HL-60/S4 (cell line): ENCODE data around the gene LIMS2.

Source experiments
- in situ Hi-C: fragments of 300-500 bp; cut with MboI; formaldehyde crosslinking; loops from 2 replicates; pipeline ENCODE4 v1.14.3; 2022; ENCODE audit warnings: low sequenced_read_pairs

The LIMS2 gene

DNA sequence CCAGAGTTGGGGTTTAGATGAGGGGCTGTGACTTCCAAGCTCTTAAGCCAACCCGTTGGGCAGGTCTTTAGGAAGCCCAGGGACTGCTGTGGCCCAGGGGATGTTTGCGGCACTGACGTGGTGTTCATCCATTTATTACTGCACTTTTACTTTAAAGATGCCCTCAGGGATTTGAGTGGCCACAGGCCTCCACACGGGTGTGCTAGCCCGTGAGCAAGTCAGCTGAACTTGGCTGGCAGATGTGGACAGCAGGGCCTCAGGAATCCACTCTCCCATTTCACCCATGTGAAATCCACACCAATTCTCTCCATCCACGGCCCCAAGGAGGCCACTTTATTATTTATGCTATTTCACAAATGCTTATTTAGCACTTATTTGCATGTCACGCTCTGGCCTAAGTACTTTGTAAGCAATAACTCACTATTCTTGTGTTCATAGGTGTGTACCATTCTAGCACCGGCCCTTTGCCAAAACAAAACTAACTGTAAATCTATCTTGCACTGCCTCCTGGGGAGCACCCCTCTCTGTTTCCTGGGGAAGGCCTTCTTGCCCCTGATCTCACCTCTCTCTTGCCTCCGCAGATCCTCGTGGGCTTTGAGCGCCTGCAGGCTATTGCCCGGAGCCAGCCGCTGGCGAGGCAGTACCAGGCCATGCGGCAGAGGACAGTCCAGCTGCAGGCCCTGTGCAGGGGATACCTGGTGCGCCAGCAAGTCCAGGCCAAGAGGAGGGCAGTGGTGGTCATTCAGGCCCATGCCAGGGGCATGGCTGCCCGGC lies 68.5 kb downstream of the LIMS2 start:
- in situ Hi-C loops: no loop called here

DNA sequence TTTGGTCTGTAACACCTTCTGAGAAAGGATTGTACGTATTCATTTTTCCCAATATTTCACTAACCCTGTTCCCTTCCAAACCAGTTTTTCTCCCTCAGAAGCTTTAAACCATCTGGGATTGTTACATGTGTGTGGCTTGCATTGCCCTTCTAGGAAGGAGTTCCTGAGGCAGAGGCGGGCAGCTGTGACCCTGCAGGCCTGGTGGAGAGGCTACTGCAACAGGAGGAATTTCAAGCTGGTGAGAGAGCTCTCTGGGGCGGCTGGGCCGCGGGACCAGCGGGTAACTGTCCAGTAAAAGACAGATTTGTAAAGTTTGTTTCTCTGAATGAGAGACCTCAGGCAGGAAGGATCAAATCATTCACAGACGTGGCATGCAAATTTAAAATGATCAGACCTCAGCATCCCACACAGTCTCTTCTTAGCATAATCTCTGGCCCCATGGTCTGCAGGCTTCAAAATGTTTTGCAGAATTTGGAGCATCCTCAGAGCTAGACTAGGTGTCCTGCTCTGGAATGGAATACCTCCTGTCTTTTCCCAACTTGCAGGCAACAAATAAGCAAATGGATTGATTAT lies 69.6 kb downstream of the LIMS2 start:
- in situ Hi-C loops: no loop called here

DNA sequence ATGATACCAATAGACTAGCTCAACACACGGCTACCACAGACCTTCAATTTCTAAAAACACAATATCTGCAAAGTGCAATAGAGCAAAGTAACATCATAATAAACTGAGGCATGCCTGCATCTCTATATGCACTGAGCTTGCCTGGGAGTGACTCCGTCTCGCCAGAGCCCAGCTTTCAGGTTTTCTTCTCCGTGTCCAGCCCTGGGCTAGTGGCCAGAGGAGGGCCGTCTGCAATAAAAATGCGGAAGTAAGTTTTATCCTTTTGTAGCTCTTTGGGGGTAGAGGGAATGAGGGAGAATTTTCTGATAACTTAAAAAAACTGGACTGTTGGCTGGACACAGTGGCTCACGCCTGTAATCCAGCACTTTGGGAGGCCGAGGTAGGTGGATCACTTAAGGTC lies 70.3 kb downstream of the LIMS2 start:
- in situ Hi-C loops: no loop called here

DNA sequence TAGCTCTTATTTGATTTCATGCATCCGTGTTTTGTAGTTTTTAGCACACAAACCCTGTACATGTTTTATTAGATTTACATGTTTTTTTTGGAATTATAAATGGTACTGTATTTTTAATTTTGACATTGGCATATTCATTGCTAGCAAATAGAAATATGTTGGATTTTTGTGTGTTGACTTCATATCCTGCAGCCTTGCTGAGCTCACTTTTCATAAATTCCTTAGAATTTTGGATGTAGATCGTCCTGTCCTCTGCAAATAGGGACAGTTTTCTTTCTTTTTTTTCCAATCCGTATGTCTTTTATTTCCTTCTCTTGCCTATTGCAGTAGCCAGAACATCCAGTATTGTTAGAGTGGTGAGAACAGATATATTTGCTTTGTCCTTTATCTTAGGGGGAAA lies 76.1 kb downstream of the LIMS2 start:
- in situ Hi-C loops: no loop called here

DNA sequence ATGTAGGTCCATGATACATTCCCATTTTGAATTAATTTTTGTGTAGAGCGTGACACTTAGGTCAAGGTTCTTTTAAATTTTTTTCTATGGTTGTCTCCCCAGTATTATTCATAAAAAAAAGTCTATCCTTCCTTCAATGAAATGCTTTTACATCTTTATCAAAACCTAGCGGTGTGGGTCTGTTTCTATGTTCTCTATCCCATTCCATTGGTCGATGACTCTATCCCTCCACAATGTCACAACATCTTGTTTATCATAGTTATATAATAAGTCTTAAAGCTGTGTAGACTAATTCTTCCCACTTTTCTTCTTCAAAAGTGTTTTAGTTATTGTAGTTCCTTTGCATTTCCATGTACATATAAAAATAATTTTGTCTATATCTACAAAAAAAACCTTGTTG lies 76.6 kb downstream of the LIMS2 start:
- in situ Hi-C loops: no loop called here

DNA sequence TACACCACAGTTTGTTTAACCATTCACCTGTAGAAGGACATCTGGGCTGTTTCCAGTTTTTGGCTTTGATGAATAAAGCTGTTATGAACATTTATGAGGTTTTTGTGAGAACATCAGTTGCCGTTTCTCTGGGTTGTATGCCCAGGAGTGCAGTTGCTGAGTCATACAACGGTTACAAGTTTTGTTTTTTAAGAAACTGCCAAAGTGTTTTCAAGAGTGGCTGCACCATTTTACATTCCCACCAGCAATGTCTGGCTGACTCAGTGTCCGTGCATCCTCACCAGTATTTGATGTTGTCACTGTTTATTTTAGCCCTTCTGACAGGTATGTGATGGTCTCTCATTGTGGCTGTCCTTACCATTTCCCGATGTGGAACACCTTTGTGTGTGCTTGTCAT lies 77.3 kb downstream of the LIMS2 start:
- in situ Hi-C loops: no loop called here

DNA sequence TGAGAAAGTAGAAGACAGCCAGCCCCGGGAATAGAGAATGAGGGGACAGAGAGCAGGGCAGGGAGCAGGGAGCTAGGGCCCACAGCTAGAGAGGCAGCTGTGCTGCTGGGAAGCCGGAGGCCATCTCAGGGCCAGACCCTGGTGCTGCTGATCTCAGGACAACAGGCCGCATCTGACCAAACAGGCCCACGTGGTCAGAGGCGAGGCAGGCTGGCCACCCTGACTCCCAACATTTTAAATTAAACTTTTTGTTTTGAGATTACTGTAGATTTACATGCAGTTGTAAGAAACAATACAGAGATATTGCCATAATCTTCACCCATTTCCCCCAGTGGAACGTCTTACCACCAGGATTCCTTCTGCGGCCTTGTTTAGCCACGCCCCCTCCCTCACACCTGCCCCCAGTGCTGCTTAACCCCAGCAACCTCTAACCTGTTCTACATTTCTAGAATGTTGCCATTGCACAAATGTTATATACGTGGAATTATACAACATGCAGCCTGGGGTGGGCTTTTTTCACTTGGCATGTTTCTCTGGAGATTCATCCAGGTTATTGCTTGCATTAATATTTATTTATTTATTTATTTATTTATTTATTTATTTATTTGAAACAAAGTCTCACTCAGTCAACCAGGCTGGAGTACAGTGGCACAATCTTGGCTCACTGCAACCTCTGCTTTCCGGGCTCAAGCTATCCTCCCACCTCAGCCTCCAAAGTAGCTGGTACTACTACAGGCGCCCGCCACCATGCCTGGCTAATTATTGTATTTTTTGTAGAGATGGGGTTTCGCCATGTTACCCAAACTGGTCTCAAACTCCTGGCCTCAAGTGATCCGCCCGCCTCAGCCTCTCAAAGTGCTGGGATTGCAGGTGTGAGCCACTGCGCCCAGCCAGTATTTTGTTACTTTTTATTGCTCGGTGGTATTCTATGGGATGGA lies 78.0 kb downstream of the LIMS2 start:
- in situ Hi-C loops: no loop called here

DNA sequence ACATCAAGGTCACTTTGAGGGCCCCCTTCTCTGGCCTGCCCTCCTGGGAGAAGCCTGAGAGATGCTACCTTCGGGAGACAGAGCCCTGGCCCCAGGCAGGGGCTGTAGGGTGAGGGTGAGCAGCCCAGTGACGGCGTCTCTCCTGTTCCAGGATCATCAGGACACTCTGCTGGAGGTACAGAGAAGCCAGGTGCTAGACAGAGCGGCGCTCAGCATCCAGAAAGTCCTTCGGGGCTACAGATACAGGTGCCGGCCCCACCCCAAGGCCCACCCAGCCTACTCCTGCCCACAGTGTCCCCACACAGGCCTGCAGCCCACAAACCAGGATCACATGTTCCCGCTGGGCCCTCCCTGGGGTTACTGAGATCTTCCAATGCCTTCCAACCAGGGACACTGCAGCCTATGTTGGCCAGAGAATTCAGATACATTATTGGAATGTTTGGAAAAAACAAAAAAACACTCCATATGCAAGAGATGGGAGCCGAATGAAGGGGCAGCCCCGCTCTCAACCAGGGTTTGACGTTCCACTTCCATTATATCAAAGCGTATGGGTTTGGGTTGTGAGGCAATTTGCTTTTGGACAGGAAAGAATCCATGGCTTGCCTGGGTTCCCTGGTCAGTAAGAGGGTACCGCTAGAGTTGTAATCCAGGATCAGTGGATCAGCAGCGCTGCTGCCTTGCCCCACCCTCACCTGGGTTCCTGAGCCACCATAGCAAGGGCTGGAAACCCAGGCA lies 78.9 kb downstream of the LIMS2 start:
- in situ Hi-C loops: no loop called here

DNA sequence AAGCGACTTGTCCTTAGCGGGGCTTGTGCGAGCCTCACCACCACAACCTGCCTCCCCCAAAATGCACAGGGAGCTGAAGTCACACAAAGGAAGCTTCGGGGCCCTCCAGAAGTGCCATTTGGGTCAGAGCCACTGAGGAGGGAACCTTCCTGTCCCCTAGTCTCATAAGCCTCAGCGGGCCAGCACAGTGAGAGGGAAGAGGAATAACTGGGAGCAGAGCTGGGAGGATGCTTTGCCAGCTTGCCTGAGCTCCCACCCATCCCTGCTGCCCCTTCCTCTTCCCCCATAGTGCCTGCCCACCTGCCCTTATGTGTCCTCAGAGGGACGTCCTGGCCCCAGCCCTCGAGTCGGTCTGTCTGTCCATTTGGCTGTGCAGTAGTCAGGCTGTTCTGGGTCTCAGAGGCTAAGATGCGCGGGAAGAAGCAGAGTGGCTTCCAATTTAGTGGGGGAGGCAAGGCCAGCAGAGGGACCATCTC lies 81.2 kb downstream of the LIMS2 start:
- in situ Hi-C loops: no loop called here

DNA sequence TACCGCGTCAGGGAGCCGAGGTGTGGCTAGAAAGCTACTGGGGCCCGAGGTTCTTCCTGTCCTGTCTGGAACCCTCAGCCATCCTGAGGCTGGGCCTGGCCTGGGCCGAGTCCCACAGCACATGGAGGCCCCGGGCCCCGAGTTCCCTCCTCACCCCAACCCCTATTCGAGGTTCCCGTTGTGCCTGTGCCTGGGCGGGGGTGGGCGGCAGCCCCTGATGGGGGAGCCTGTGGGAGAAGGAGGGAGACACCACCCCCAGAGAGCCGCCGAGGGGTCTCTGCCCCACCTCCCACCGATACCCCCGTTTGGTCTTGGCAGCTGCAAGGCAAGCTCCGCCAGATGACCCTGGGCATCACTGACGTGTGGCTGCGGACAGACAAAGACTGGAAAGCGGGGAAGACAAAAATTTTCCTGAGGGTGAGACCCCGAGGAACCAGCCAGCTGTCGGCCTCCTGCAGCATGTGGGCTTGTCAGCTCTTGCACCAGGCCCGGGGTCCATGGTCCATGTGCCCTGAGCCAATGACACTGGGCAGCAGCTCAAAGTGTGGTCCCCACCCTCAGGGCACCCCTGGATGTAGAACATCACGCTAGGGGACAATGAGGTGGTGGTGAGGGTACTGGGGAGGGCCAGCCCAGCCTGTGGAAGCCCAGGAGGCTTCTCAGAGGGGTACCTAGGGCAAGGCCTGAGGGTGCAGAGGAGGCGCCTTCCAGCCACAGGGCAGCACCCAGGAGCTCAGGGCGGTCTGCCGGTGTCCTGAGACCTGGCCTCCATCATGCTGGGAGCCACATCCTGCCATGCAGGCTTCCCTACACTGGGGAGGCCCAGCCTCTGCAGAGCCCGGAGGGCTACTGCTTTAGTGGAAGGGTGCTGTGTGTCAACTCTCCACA lies 81.9 kb downstream of the LIMS2 start:
- in situ Hi-C loops: no loop called here

DNA sequence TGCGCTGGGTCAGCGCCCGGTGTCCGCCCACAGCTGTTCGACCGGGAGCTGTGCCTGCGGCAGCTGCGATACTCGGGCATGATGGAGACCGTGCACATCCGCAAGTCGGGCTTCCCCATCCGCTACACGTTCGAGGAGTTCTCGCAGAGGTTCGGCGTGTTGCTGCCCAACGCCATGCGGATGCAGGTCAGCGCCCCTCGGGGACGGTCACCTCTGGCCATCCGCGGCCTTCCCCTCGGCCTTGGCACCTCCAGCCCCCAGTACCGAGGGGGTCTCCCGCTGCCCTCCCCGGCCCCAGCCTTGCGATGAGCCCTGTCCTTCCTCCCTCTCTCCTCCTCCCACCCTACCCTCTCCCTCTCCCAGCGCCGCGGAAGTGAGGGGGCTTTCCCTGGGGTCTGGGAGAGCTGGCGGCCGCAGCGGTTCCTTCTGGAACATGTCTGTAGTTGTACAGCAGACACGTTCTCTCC lies 82.5 kb downstream of the LIMS2 start:
- in situ Hi-C loops: no loop called here

DNA sequence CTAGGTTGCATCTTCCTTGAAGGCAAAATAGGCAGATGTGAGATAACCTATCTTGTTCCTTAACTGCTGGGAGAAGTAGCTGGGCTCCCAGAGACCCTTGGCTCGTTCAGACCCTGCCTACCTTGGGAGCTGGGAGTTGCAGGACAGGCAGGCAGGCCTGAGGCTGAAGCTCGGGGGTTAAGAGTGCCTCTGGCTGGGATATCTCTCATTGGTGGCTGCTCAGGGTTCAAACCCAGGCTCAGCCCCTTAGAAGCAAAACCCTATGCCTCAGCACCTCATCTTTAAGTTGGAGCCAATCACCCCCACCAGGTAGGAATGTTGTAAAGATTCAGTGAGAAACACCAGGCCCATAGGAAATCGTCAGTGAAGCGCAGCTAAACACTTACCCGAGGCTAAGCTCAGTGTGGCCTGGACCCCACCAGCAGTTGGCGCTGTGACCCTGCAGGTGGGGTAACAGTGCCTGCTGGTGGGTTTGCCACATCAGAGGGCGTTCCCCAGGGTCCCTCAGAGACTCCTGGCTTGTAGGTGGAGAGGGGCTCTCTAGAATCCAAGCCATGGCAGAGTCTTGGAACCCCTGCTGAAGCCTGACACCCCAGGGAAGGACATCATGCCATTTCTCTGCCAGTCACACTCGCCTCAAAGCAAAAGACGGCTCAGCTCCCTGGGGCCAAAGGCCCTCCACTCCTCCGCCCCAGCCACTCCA lies 84.0 kb downstream of the LIMS2 start:
- in situ Hi-C loops: no loop called here

DNA sequence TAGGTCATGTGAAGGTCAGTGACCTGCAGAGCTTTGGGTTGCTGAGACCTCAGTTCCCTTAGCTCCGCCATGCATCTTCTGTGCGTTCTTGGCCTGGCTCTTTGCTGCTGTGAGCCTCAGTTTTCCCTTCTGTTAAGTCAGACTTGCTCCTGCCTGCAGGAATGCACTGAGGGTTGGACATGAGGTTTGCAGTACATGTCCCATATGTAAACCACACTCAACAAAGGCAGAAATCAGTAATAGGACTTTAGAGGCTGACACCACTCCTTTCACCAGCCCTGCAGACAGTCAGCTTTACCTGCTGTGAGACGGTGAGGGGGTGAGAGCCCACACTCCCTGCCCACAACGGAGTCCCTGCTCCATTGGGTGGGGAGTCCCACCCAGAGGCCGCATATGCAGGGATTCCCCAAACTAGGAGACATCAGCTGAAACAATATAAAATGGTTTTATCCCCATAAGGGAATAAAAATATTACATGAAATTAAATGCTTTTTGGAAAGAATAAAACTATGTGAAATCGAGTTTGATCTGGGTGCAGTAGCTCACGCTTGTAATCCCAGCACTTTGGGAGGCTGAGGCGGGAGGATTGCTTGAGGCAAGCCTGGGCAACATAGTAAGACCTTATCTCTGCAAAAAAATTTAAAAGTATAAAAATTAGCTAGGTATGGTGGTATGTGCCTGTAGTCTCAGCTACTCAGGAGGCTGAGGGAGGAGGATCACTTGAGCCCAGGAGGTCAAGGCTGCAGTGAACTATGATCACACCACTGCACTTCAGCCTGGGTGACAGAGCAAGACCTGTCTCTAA lies 84.7 kb downstream of the LIMS2 start:
- in situ Hi-C loops: no loop called here

DNA sequence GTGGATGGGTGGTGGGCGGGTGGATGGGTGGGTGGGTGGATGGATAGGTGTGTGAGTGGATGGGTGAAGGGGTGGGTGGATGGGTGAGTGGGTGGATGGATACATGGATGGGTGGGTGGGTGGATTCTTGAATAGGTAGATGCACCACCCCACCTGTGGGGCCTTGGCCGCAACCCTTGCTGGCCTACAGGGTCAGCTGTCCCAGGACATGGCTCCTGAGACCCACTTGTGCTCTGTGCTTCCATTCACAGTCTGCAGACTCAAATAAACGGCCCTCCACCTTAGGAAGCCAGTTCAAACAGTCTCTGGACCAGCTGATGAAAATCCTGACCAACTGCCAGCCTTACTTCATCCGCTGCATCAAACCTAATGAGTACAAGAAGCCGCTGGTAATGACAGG lies 85.5 kb downstream of the LIMS2 start:
- in situ Hi-C loops: no loop called here

DNA sequence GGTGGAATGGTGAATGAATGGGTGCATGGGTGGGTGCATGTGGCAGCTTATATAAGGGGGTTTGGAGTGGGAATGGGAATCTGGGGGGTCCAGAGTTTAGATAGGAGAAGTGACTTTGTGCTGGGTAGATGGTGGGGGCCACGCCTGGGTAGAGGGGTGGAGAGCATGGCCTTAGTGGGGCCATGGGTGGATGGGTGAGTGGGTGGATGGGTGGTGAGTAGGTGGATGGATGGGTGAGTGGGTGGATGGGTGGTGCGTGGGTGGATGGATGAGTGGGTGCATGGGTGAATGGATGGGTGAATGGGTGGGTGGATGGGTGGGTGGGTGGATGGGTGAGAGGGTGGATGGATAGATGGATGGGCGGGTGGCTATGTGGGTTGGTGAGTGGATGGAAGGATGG lies 86.0 kb downstream of the LIMS2 start:
- in situ Hi-C loops: no loop called here
